Mesothelial cell of epicardium (in vitro differentiated cells): ENCODE results near the gene ELMO1. TPM values are rescaled to one million over a fixed set of nuclear protein-coding genes. Genes with fewer than 3 reads are reported as not detected.

Source experiments
- DNase-seq, 2 experiments: peaks; one replicate each; pipeline ENCODE4 v3.0.0; 2021; ENCODE audit warnings: low spot score in 2 of 2; ENCODE audit not compliant: unreplicated experiment in 2 of 2
- H3K27ac Mint-ChIP-seq: 2 replicates; pipeline ENCODE4 v1.8.0; 2021; ENCODE audit warnings: mixed read lengths
- H3K27me3 Mint-ChIP-seq: 2 replicates; pipeline ENCODE4 v1.8.0; 2021; ENCODE audit warnings: low read depth, mixed read lengths
- H3K36me3 Mint-ChIP-seq: 2 replicates; pipeline ENCODE4 v1.8.0; 2021; ENCODE audit warnings: mixed read lengths
- H3K4me1 Mint-ChIP-seq: 2 replicates; pipeline ENCODE4 v1.8.0; 2021; ENCODE audit warnings: mixed read lengths
- H3K4me3 Mint-ChIP-seq: 2 replicates; pipeline ENCODE4 v1.8.0; 2021; ENCODE audit warnings: mild to moderate bottlenecking, moderate library complexity, mixed read lengths
- H3K9me3 Mint-ChIP-seq: 2 replicates; pipeline ENCODE4 v1.8.0; 2021; ENCODE audit warnings: mixed read lengths
- CTCF ChIP-seq: fragments of 200-600 bp; sonication (generic); IDR thresholded peaks from one replicate; pipeline ENCODE4 v1.5.0; 2021; ENCODE audit warnings: antibody characterized with exemption; ENCODE audit not compliant: unreplicated experiment
- total RNA-seq: library from RNA; stranded (reverse); gene quantifications from 3 replicates; pipeline ENCODE4 v1.2.1, GENCODE V29; 2021

Gene ELMO1
- total RNA-seq, 1 donor from 2014 or later = 9.6 TPM

DNA sequence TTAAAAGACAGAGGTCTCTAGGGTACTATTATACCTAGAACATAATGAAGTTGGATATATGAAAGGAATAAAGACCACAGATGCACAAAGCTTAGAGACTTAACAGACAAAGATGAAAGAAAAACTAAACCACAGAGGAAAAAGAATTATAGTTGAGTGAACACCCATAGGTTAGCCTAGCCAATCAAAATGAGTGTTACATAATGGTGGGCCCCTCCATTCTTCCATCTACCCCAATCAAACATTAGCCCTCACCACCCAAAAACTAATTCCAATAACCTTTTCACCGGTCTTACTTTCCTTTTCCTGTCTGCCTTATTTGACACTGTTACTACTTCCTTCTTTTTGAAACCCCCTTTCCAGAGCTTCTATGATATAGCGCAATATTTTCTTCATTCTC is 130.1 kb downstream of the ELMO1 start:
- Mint-ChIP-seq H3K36me3 (no peaks in the 10 kb centered on the region), H3K4me3 (no peak overlapping the region), H3K27me3 (no peaks in the 10 kb centered on the region), H3K27ac (no peak overlapping the region), H3K4me1 (no peaks in the 10 kb centered on the region), H3K9me3 (peaks cover 3% of the 10 kb centered on the region)
- no peak for DNase-seq
- no peak for TF ChIP-seq CTCF

- no peaks in the 10 kb centered on the region for H3K27me3 Mint-ChIP-seq
- H3K27ac Mint-ChIP-seq = no peak overlapping the region
- peaks cover 3% of the 10 kb centered on the region for H3K9me3 Mint-ChIP-seq
Measured at GRCh38 chr7:37315772-37316715, 132.6 kb downstream of the ELMO1 start.

DNA sequence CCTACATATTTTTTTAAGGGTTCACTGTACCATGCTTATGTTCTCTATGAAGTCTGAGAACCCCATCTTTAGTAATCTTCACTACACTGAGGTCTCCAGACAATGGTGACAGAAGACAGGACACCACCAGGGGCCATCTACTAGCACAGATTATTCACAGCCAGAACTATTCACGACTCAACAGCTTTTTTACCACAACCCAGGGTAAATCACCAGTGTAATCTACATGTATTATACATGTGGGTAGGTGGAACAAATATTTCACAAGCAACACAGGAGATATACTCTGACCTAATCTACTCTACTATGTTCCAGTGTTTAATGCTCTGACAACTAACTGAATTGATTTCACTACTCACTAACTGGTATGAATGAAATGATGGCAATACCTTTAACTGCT is 136.1 kb downstream of the ELMO1 start:
- Mint-ChIP-seq H3K36me3 (no peaks in the 10 kb centered on the region), H3K27ac (no peak overlapping the region), H3K9me3 (peaks cover 3% of the 10 kb centered on the region), H3K4me1 (no peaks in the 10 kb centered on the region), H3K4me3 (no peak overlapping the region), H3K27me3 (no peaks in the 10 kb centered on the region)
- no peak for DNase-seq
- no peak for TF ChIP-seq CTCF

More at GRCh38 chr7:37315772-37316715, 132.6 kb downstream of the ELMO1 start:
- Mint-ChIP-seq H3K4me1 (no peaks in the 10 kb centered on the region), H3K4me3 (no peak overlapping the region), H3K36me3 (no peaks in the 10 kb centered on the region)
- TF ChIP-seq CTCF = no peak
- no peak for DNase-seq

GRCh38 chr7:37311355-37311754 is 137.3 kb downstream of the ELMO1 start:
- no peaks in the 10 kb centered on the region for H3K27me3 Mint-ChIP-seq
- no peak overlapping the region for H3K4me3 Mint-ChIP-seq
- no peak for TF ChIP-seq CTCF
- no peak overlapping the region for H3K27ac Mint-ChIP-seq
- DNase-seq = no peak
- no peaks in the 10 kb centered on the region for H3K9me3 Mint-ChIP-seq
- no peaks in the 10 kb centered on the region for H3K36me3 Mint-ChIP-seq
- no peaks in the 10 kb centered on the region for H3K4me1 Mint-ChIP-seq

GRCh38 chr7:37310327-37311080 is 138.2 kb downstream of the ELMO1 start:
- no peaks in the 10 kb centered on the region for H3K9me3 Mint-ChIP-seq
- no peak for DNase-seq
- no peak overlapping the region for H3K27ac Mint-ChIP-seq
- peaks cover 3% of the 10 kb centered on the region for H3K4me1 Mint-ChIP-seq
- no peaks in the 10 kb centered on the region for H3K27me3 Mint-ChIP-seq
- H3K4me3 Mint-ChIP-seq = no peak overlapping the region
- no peak for TF ChIP-seq CTCF
- no peaks in the 10 kb centered on the region for H3K36me3 Mint-ChIP-seq
